CD4-positive, CD25-positive, alpha-beta regulatory T cell (primary cell): ENCODE measurements around the gene ASTN2. TPM values are rescaled to one million over a fixed set of nuclear protein-coding genes. Genes with fewer than 3 reads are reported as not detected.

Experiments
- ATAC-seq, 2 donors: fragments of 150-1000 bp; cut with Tn5 transposase; one replicate each; pipeline ENCODE4 v1.10.0; 2021; ENCODE audit warnings: low read depth in 2 of 2, moderate number of reproducible peaks in 2 of 2, moderate library complexity in 1 of 2
- DNase-seq, 3 donors: peaks; one replicate each; pipeline versions ENCODE4 v3.0.0 to v3.0.0-alpha.2; 2012 to 2022; ENCODE audit warnings: mixed read lengths in 1 of 3
- H3K27ac ChIP-seq: one replicate; pipeline ENCODE4 v1.7.0; 2013; ENCODE audit warnings: mild to moderate bottlenecking, low read length; ENCODE audit not compliant: insufficient read depth, poor library complexity, severe bottlenecking
- H3K27me3 ChIP-seq: one replicate; pipeline ENCODE4 v1.7.0; 2013; ENCODE audit warnings: low read length; ENCODE audit not compliant: control insufficient read depth, insufficient read depth
- H3K36me3 ChIP-seq: one replicate; pipeline ENCODE4 v1.7.0; 2013; ENCODE audit warnings: mild to moderate bottlenecking, low read length, moderate library complexity; ENCODE audit not compliant: control insufficient read depth, insufficient read depth
- H3K4me1 ChIP-seq: 2 replicates; pipeline ENCODE4 v1.7.0; 2013; ENCODE audit warnings: mild to moderate bottlenecking, low read length; ENCODE audit not compliant: insufficient read depth, control insufficient read depth, poor library complexity, severe bottlenecking
- H3K4me3 ChIP-seq: one replicate; pipeline ENCODE4 v1.7.0; 2013; ENCODE audit warnings: low read depth, mild to moderate bottlenecking, low read length, moderate library complexity
- H3K9me3 ChIP-seq, 2 experiments: 1 replicate in 1 of 2; 2 replicates in 1 of 2; pipeline ENCODE4 v1.7.0; 2013; ENCODE audit warnings: low read length in 2 of 2, mild to moderate bottlenecking in 1 of 2, moderate library complexity in 1 of 2; ENCODE audit not compliant: control insufficient read depth in 2 of 2
- H3K27ac Mint-ChIP-seq, 3 donors: one replicate each; pipeline ENCODE4 v1.8.0; 2020 to 2022; ENCODE audit warnings: mild to moderate bottlenecking in 3 of 3, mixed read lengths in 3 of 3, moderate library complexity in 2 of 3
- H3K27me3 Mint-ChIP-seq: one replicate; pipeline ENCODE4 v1.8.0; 2022; ENCODE audit warnings: mild to moderate bottlenecking, mixed read lengths
- H3K36me3 Mint-ChIP-seq: one replicate; pipeline ENCODE4 v1.8.0; 2020; ENCODE audit warnings: mixed read lengths
- H3K4me1 Mint-ChIP-seq, 4 donors: one replicate each; pipeline ENCODE4 v1.8.0; 2020 to 2022; ENCODE audit warnings: mixed read lengths in 4 of 4, mild to moderate bottlenecking in 1 of 4
- H3K4me3 Mint-ChIP-seq, 4 donors: one replicate each; pipeline ENCODE4 v1.8.0; 2020 to 2022; ENCODE audit warnings: mild to moderate bottlenecking in 4 of 4, mixed read lengths in 4 of 4, moderate library complexity in 3 of 4
- H3K9me3 Mint-ChIP-seq, 7 donors: one replicate each; pipeline ENCODE4 v1.8.0; 2020 to 2022; ENCODE audit warnings: mixed read lengths in 7 of 7, mild to moderate bottlenecking in 3 of 7, moderate library complexity in 2 of 7
- polyA plus RNA-seq, 4 donors: library from polyadenylated mRNA; unstranded; fragments of 300-500 nt; fragmentation: Illumina TruSeq; gene quantifications; one replicate each; pipeline ENCODE4 v1.2.3, GENCODE V29; 2021
- total RNA-seq: library from RNA; stranded (reverse); gene quantifications from one replicate; pipeline ENCODE4 v1.2.3, GENCODE V29; 2022

ASTN2 gene
- total and polyA plus RNA-seq, 5 donors from 2014 or later, result 5.0 to 9.9 (median 7.4) TPM

DNA sequence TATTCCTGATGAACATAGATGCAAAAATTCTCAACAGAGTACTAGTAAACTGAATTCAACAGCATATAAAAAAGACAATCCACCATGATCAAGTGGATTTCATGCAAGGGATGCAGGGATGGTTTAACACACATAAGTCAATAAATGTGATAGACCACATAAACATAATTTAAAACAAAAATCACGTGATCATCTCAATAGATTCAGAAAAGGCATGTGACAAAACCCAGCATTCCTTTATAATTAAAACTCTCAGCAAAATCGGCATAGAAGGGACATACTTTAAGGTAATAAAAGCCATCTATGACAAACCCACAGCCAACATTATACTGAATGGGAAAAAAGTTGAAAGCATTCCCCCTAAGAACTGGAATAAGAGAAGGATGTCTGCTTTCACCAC, 894.6 kb downstream of the ASTN2 start:
- H3K4me1 ChIP-seq, result no peaks in the 10 kb centered on the region
- no peak overlapping the region for H3K27ac ChIP-seq
- H3K36me3 ChIP-seq, result no peaks in the 10 kb centered on the region
- no peaks in the 10 kb centered on the region for H3K27me3 ChIP-seq
- no peak overlapping the region for H3K4me3 ChIP-seq
- no peaks in the 10 kb centered on the region for H3K4me1 Mint-ChIP-seq
- ATAC-seq (no peak), DNase-seq (no peak)
- peaks cover 4 to 5% of the 10 kb centered on the region in 2 experiments for H3K9me3 ChIP-seq
- no peak overlapping the region for H3K4me3 Mint-ChIP-seq
- peaks cover 0 to 40% (median 16%) of the 10 kb centered on the region in 7 donors for H3K9me3 Mint-ChIP-seq
- no peaks in the 10 kb centered on the region for H3K36me3 Mint-ChIP-seq
- H3K27me3 Mint-ChIP-seq, result no peaks in the 10 kb centered on the region
- H3K27ac Mint-ChIP-seq, result no peak overlapping the region

DNA sequence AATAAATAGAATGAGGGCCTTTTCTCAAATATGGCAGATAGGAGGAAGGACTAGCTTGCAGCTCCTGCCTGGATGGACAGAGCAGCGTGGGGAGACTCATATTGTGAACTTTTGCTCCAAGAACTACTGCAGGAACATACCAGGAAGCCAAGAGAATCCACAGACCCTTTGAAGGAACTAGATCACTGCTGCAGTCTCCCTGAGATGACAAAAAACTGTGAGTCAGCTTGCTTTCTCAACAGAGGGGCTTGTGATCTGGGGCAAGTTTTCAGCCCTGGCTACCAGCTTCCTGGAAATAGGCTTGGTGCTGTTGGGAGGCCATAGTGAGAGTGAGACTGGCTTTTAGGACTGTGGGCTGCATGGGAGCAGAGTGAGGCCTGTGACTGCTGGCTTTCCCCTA, 898.4 kb downstream of the ASTN2 start:
- Histone ChIP-seq H3K36me3 (no peaks in the 10 kb centered on the region), H3K9me3 (peaks cover 4 to 7% of the 10 kb centered on the region in 2 experiments), H3K27me3 (no peaks in the 10 kb centered on the region), H3K4me1 (no peaks in the 10 kb centered on the region), H3K27ac (no peak overlapping the region), H3K4me3 (no peak overlapping the region)
- no peak for ATAC-seq
- Mint-ChIP-seq H3K9me3 (peaks cover 0 to 46% (median 21%) of the 10 kb centered on the region in 7 donors), H3K4me1 (no peaks in the 10 kb centered on the region), H3K27ac (no peak overlapping the region), H3K36me3 (no peaks in the 10 kb centered on the region), H3K4me3 (no peak overlapping the region), H3K27me3 (no peaks in the 10 kb centered on the region)
- DNase-seq, result no peak

DNA sequence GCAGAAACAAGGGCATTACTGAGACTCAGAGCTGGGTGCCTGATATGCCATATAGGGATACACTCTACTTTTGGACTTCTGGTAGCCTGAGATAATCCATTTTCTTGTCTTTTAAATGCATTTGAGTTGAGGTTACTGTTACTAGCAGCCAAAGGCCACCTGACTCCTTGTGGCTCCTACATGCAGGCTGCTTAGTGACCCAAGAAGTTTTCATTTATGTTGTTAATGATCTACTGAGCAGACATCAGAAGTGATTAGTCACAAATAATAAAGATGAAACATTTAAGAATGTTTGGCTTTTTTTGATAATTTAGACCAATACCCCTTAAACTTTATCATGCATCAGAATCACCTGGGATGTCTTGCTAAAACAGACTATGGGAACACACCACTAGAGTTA, 899.3 kb downstream of the ASTN2 start:
- no peaks in the 10 kb centered on the region for H3K36me3 ChIP-seq
- H3K4me1 ChIP-seq, result no peaks in the 10 kb centered on the region
- Mint-ChIP-seq H3K27me3 (no peaks in the 10 kb centered on the region), H3K4me3 (no peak overlapping the region), H3K4me1 (no peaks in the 10 kb centered on the region), H3K27ac (no peak overlapping the region), H3K9me3 (peaks cover 0 to 45% (median 23%) of the 10 kb centered on the region in 7 donors), H3K36me3 (no peaks in the 10 kb centered on the region)
- H3K4me3 ChIP-seq, result no peak overlapping the region
- no peaks in the 10 kb centered on the region for H3K27me3 ChIP-seq
- H3K27ac ChIP-seq, result no peak overlapping the region
- peaks cover 4 to 7% of the 10 kb centered on the region in 2 experiments for H3K9me3 ChIP-seq
- DNase-seq (no peak), ATAC-seq (no peak)

- Histone ChIP-seq H3K9me3 (no peaks in the 10 kb centered on the region), H3K4me1 (no peaks in the 10 kb centered on the region), H3K4me3 (no peak overlapping the region), H3K36me3 (no peaks in the 10 kb centered on the region), H3K27me3 (no peaks in the 10 kb centered on the region), H3K27ac (no peak overlapping the region)
- DNase-seq (no peak), ATAC-seq (no peak)
- peaks cover 0 to 5% (median 0%) of the 10 kb centered on the region in 4 donors for H3K4me1 Mint-ChIP-seq
- no peak overlapping the region for H3K27ac Mint-ChIP-seq
- no peak overlapping the region for H3K4me3 Mint-ChIP-seq
- H3K36me3 Mint-ChIP-seq, result peaks cover 4% of the 10 kb centered on the region
- H3K9me3 Mint-ChIP-seq, result peaks cover 3 to 18% (median 7%) of the 10 kb centered on the region in 7 donors
- no peaks in the 10 kb centered on the region for H3K27me3 Mint-ChIP-seq
Observed at GRCh38 chr9:116506685-116507084, 908.2 kb downstream of the ASTN2 start.

DNA sequence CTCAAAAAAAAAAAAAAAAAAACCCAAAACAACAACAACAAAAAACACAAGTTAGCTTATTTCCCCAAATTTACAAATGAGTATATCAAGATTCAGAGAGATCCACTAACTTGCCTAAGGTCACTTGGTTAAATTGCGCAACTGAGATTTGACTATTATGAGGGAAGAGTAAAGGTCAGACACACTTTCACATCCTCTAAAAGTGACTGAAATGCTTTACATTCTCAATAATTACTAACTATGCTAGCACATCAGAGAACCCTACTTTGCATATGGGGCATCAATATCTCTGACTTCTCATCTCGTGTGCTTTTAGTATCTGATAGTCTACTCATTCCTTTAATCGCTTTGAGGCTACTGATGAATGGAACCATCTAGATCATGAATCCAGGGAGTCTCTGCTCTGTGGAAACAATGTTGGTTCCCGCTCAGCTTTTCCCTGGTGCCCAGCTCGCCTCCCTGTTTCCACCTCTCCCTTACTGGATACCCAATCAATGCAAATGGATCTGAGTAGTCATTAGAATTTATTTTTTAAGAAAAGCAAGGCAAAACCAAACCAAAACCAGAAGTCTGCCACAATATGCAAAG, 909.9 kb downstream of the ASTN2 start:
- Histone ChIP-seq H3K4me3 (no peak overlapping the region), H3K36me3 (no peaks in the 10 kb centered on the region), H3K27me3 (no peaks in the 10 kb centered on the region), H3K27ac (no peak overlapping the region), H3K9me3 (no peaks in the 10 kb centered on the region), H3K4me1 (no peaks in the 10 kb centered on the region)
- ATAC-seq (peak in 1 of 2 donors; percentile 34), DNase-seq (no peak)
- Mint-ChIP-seq H3K27ac (no peak overlapping the region), H3K36me3 (peaks cover 4% of the 10 kb centered on the region), H3K4me3 (no peak overlapping the region), H3K9me3 (peaks cover 2 to 9% (median 4%) of the 10 kb centered on the region in 7 donors), H3K4me1 (peaks cover 0 to 5% (median 0%) of the 10 kb centered on the region in 4 donors), H3K27me3 (no peaks in the 10 kb centered on the region)

GRCh38 chr9:116504081-116504480, 910.8 kb downstream of the ASTN2 start:
- peaks cover 0 to 5% (median 0%) of the 10 kb centered on the region in 4 donors for H3K4me1 Mint-ChIP-seq
- H3K36me3 ChIP-seq, result no peaks in the 10 kb centered on the region
- H3K36me3 Mint-ChIP-seq, result peaks cover 4% of the 10 kb centered on the region
- H3K27me3 Mint-ChIP-seq, result no peaks in the 10 kb centered on the region
- H3K4me1 ChIP-seq, result no peaks in the 10 kb centered on the region
- no peaks in the 10 kb centered on the region for H3K9me3 ChIP-seq
- H3K27me3 ChIP-seq, result no peaks in the 10 kb centered on the region
- no peak overlapping the region for H3K4me3 ChIP-seq
- H3K27ac Mint-ChIP-seq, result no peak overlapping the region
- no peak overlapping the region for H3K4me3 Mint-ChIP-seq
- H3K27ac ChIP-seq, result no peak overlapping the region
- DNase-seq (no peak), ATAC-seq (no peak)
- H3K9me3 Mint-ChIP-seq, result peaks cover 3 to 9% (median 4%) of the 10 kb centered on the region in 7 donors

GRCh38 chr9:116502746-116503145, 912.1 kb downstream of the ASTN2 start:
- Mint-ChIP-seq H3K27ac (no peak overlapping the region), H3K27me3 (no peaks in the 10 kb centered on the region), H3K9me3 (peaks cover 0 to 5% (median 0%) of the 10 kb centered on the region in 7 donors), H3K36me3 (peaks cover 4% of the 10 kb centered on the region), H3K4me3 (no peak overlapping the region), H3K4me1 (peaks cover 0 to 5% (median 0%) of the 10 kb centered on the region in 4 donors)
- Histone ChIP-seq H3K27ac (no peak overlapping the region), H3K4me3 (no peak overlapping the region), H3K4me1 (no peaks in the 10 kb centered on the region), H3K9me3 (no peaks in the 10 kb centered on the region), H3K27me3 (no peaks in the 10 kb centered on the region), H3K36me3 (no peaks in the 10 kb centered on the region)
- DNase-seq, result no peak
- ATAC-seq, result no peak

- H3K36me3 Mint-ChIP-seq, result peaks cover 4% of the 10 kb centered on the region
- H3K9me3 Mint-ChIP-seq, result peaks cover 0 to 5% (median 0%) of the 10 kb centered on the region in 7 donors
Observed at GRCh38 chr9:116501871-116502270, 913.0 kb downstream of the ASTN2 start.

More at GRCh38 chr9:116501871-116502270, 913.0 kb downstream of the ASTN2 start:
- Mint-ChIP-seq H3K27ac (peak overlapping the region in 1 of 3 donors; percentile 63), H3K4me1 (peaks cover 0 to 5% (median 0%) of the 10 kb centered on the region in 4 donors), H3K4me3 (no peak overlapping the region), H3K27me3 (no peaks in the 10 kb centered on the region)
- Histone ChIP-seq H3K27me3 (no peaks in the 10 kb centered on the region), H3K9me3 (no peaks in the 10 kb centered on the region), H3K27ac (no peak overlapping the region), H3K4me3 (no peak overlapping the region), H3K4me1 (no peaks in the 10 kb centered on the region), H3K36me3 (no peaks in the 10 kb centered on the region)
- ATAC-seq, result no peak
- DNase-seq, result no peak
